IMR-90 (cell line): ENCODE measurements around the gene KIAA0513. TPM values are rescaled to one million over a fixed set of nuclear protein-coding genes. Genes with fewer than 3 reads are reported as not detected.

ENCODE experiments used
- ATAC-seq: fragments of 200-7000 bp; cut with Tn5 transposase; 2 replicates; pipeline ENCODE4 v1.9.1; 2020; ENCODE audit warnings: low read depth, mild to moderate bottlenecking, moderate library complexity
- BruUV-seq: library from RNA; stranded (reverse); fragments of 400-500 nt; replicated peaks from 2 replicates; lab custom pipeline; 2021; lab: Mats Ljungman, UMichigan
- CTCF ChIA-PET: fragments of 300-600 bp; formaldehyde crosslinking; extraction: SDS; loops from one replicate; lab custom pipeline; 2021; ENCODE audit warnings: antibody characterized with exemption; lab: Yijun Ruan, JAX
- POLR2A ChIA-PET: fragments of 300-600 bp; sonication (Branson Sonifier 250); formaldehyde crosslinking; loops from one replicate; lab custom pipeline; 2022; ENCODE audit warnings: antibody characterized with exemption; ENCODE audit not compliant: unreplicated experiment; lab: Charles Lee
- DNase-seq: peaks from one replicate; pipeline ENCODE4 v3.0.0; 2013
- H2AFZ ChIP-seq: replicated peaks from 2 replicates; pipeline ENCODE3; 2013; ENCODE audit warnings: low read length, mild to moderate bottlenecking; ENCODE audit not compliant: poor library complexity
- H2AK5ac ChIP-seq: 2 replicates; pipeline ENCODE4 v1.6.1; 2013; ENCODE audit warnings: low read depth, low read length, inconsistent platforms
- H2AK9ac ChIP-seq: replicated peaks from 2 replicates; pipeline ENCODE3; 2013; ENCODE audit warnings: mild to moderate bottlenecking, low read depth, low read length, moderate library complexity; ENCODE audit not compliant: poor library complexity
- H2BK120ac ChIP-seq: 2 replicates; pipeline ENCODE4 v1.6.1; 2013; ENCODE audit warnings: low read depth, low read length, inconsistent platforms
- H2BK15ac ChIP-seq: 3 replicates; pipeline ENCODE4 v1.6.1; 2013; ENCODE audit warnings: low read depth, low read length, inconsistent platforms
- H2BK20ac ChIP-seq: 2 replicates; pipeline ENCODE4 v1.6.1; 2013; ENCODE audit warnings: low read depth, mild to moderate bottlenecking, inconsistent platforms, low read length, moderate library complexity
- H2BK5ac ChIP-seq: 2 replicates; pipeline ENCODE4 v1.6.1; 2013; ENCODE audit warnings: mild to moderate bottlenecking, low read depth, low read length, inconsistent platforms; ENCODE audit not compliant: poor library complexity, severe bottlenecking
- H3K14ac ChIP-seq: replicated peaks from 2 replicates; pipeline ENCODE4 v1.6.1; 2013; ENCODE audit warnings: low read depth, low read length, inconsistent platforms
- H3K18ac ChIP-seq: 2 replicates; pipeline ENCODE4 v1.6.1; 2013; ENCODE audit warnings: low read depth, low read length, control low read depth
- H3K23ac ChIP-seq: 2 replicates; pipeline ENCODE4 v1.6.1; 2013; ENCODE audit warnings: low read depth, low read length, inconsistent platforms
- H3K27ac ChIP-seq: 2 replicates; pipeline ENCODE4 v1.5.1; 2013; ENCODE audit warnings: mild to moderate bottlenecking, control low read depth, low read length; ENCODE audit not compliant: insufficient read depth
- H3K27me3 ChIP-seq: 2 replicates; pipeline ENCODE4 v1.6.1; 2013; ENCODE audit warnings: low read length; ENCODE audit not compliant: control insufficient read depth, insufficient read depth
- H3K36me3 ChIP-seq: 2 replicates; pipeline ENCODE4 v1.6.1; 2013; ENCODE audit warnings: low read length, mixed read lengths; ENCODE audit not compliant: control insufficient read depth, insufficient read depth
- H3K4ac ChIP-seq: 2 replicates; pipeline ENCODE4 v1.6.1; 2013; ENCODE audit warnings: low read depth, low read length, inconsistent platforms
- H3K4me1 ChIP-seq: 2 replicates; pipeline ENCODE4 v1.6.1; 2013; ENCODE audit warnings: low read length, mixed read lengths; ENCODE audit not compliant: control insufficient read depth, insufficient read depth
- H3K4me2 ChIP-seq: 2 replicates; pipeline ENCODE4 v1.6.1; 2013; ENCODE audit warnings: low read depth, mild to moderate bottlenecking, control low read depth, low read length, moderate library complexity
- H3K4me3 ChIP-seq: 2 replicates; pipeline ENCODE4 v1.5.1; 2013; ENCODE audit warnings: low read depth, mild to moderate bottlenecking, control low read depth, low read length, moderate library complexity; ENCODE audit not compliant: insufficient read depth
- H3K56ac ChIP-seq: 2 replicates; pipeline ENCODE4 v1.6.1; 2013; ENCODE audit warnings: low read length, inconsistent platforms; ENCODE audit not compliant: insufficient read depth; ENCODE audit errors: extremely low read depth
- H3K79me1 ChIP-seq, 2 experiments: 2 replicates each; pipeline ENCODE4 v1.6.1; 2013; ENCODE audit warnings: low read length in 2 of 2, inconsistent platforms in 1 of 2, low read depth in 1 of 2
- H3K9ac ChIP-seq: 2 replicates; pipeline ENCODE4 v1.6.1; 2013; ENCODE audit warnings: low read depth, low read length, control low read depth
- H3K9me1 ChIP-seq: 2 replicates; pipeline ENCODE4 v1.6.1; 2013; ENCODE audit warnings: low read length, inconsistent platforms; ENCODE audit not compliant: insufficient read depth
- H3K9me3 ChIP-seq: 2 replicates; pipeline ENCODE4 v1.6.1; 2013; ENCODE audit warnings: low read length; ENCODE audit not compliant: control insufficient read depth, insufficient read depth
- H4K20me1 ChIP-seq: 2 replicates; pipeline ENCODE4 v1.6.1; 2013; ENCODE audit warnings: low read length, inconsistent platforms; ENCODE audit not compliant: insufficient read depth
- H4K5ac ChIP-seq: 2 replicates; pipeline ENCODE4 v1.6.1; 2013; ENCODE audit warnings: mild to moderate bottlenecking, low read depth, low read length, control low read depth
- H4K8ac ChIP-seq, 2 experiments: 2 replicates each; pipeline ENCODE4 v1.6.1; 2013; ENCODE audit warnings: low read depth in 2 of 2, low read length in 2 of 2, control low read depth in 1 of 2, inconsistent platforms in 1 of 2
- H4K91ac ChIP-seq: 2 replicates; pipeline ENCODE4 v1.6.1; 2013; ENCODE audit warnings: low read depth, low read length, inconsistent platforms; ENCODE audit not compliant: insufficient read depth
- BHLHE40 ChIP-seq: fragments of 150-350 bp; IDR thresholded peaks from 2 replicates; pipeline ENCODE4 v1.6.1; 2016; ENCODE audit warnings: mild to moderate bottlenecking, low read depth, low read length
- CEBPB ChIP-seq: IDR thresholded peaks from 2 replicates; pipeline ENCODE4 v1.6.1; 2012; ENCODE audit warnings: low read depth, low read length, improper control_type of control experiment
- CHD1 ChIP-seq: IDR thresholded peaks from 2 replicates; pipeline ENCODE4 v1.6.1; 2012; ENCODE audit warnings: low read depth, low read length, improper control_type of control experiment
- FOS ChIP-seq: fragments of 150-350 bp; IDR thresholded peaks from 2 replicates; pipeline ENCODE4 v1.6.1; 2016; ENCODE audit warnings: low read depth, low read length
- MAFK ChIP-seq: IDR thresholded peaks from 2 replicates; pipeline ENCODE4 v1.6.1; 2012; ENCODE audit warnings: low read depth, low read length, improper control_type of control experiment
- MAZ ChIP-seq: IDR thresholded peaks from 2 replicates; pipeline ENCODE4 v1.6.1; 2012; ENCODE audit warnings: low read depth, mild to moderate bottlenecking, low read length, improper control_type of control experiment, moderate library complexity, borderline replicate concordance
- MXI1 ChIP-seq: IDR thresholded peaks from 2 replicates; pipeline ENCODE4 v1.6.1; 2012; ENCODE audit warnings: low read depth, mild to moderate bottlenecking, low read length, moderate library complexity, borderline replicate concordance
- NFE2L2 ChIP-seq: fragments of 150-350 bp; IDR thresholded peaks from 2 replicates; pipeline ENCODE4 v1.6.1; 2016; ENCODE audit warnings: low read depth, mild to moderate bottlenecking, low read length
- POLR2A ChIP-seq: IDR thresholded peaks from 2 replicates; pipeline ENCODE4 v1.6.1; 2012; ENCODE audit warnings: mild to moderate bottlenecking, low read depth, low read length
- RAD21 ChIP-seq: IDR thresholded peaks from 2 replicates; pipeline ENCODE4 v1.6.1; 2012; ENCODE audit warnings: low read length, improper control_type of control experiment
- RCOR1 ChIP-seq: IDR thresholded peaks from 2 replicates; pipeline ENCODE4 v1.6.1; 2012; ENCODE audit warnings: mild to moderate bottlenecking, low read length, improper control_type of control experiment; ENCODE audit not compliant: insufficient replicate concordance
- RFX5 ChIP-seq: IDR thresholded peaks from 2 replicates; pipeline ENCODE4 v1.8.0; 2012; ENCODE audit warnings: low read depth, mild to moderate bottlenecking, low read length, moderate library complexity
- SMC3 ChIP-seq: fragments of 150-350 bp; IDR thresholded peaks from 2 replicates; pipeline ENCODE4 v1.6.1; 2016; ENCODE audit warnings: low read depth, mild to moderate bottlenecking, antibody characterized with exemption, low read length, moderate library complexity
- WGBS, 2 experiments: methylation state at CpG; one replicate each; pipeline versions ENCODE4 v1.1.5 to v1.1.7; 2013; ENCODE audit warnings: missing lambda C conversion rate in 2 of 2; ENCODE audit not compliant: insufficient read length in 1 of 2; ENCODE audit errors: extremely low coverage in 2 of 2; 5-methylcytosine and 5-hydroxymethylcytosine counted together
- dilution Hi-C: fragments of 300-500 bp; cut with HindIII; formaldehyde crosslinking; loops from one replicate; pipeline ENCODE4 v1.14.3; 2018; ENCODE audit warnings: low sequenced_read_pairs; ENCODE audit not compliant: unreplicated experiment
- in situ Hi-C: fragments of 300-500 bp; cut with MboI; formaldehyde crosslinking; loops from 3 replicates; pipeline ENCODE4 v1.14.3; 2019; ENCODE audit warnings: low sequenced_read_pairs, inconsistent platforms, mixed read lengths
- intact Hi-C: fragments of 100-400 bp; cut with micrococcal nuclease; formaldehyde crosslinking; loops from 2 replicates; pipeline ENCODE4 v1.10.0; 2022
- polyA plus RNA-seq, 3 experiments: library from polyadenylated mRNA; depleted of rRNA; stranded (reverse); fragments of >200 nt; gene quantifications; 2 replicates each; pipeline ENCODE4 v1.2.3, GENCODE V29; 2012; ENCODE audit warnings: low replicate concordance in 1 of 3
- total RNA-seq: library from RNA; depleted of rRNA; stranded (reverse); fragments of >200 nt; gene quantifications from 2 replicates; pipeline ENCODE4 v1.2.3, GENCODE V29; 2012
- TF ChIP-seq, protein P1 (sequence below): fragments of 150-350 bp; IDR thresholded peaks from 2 replicates; pipeline ENCODE4 v1.6.1; 2016; ENCODE audit warnings: low read depth, mild to moderate bottlenecking, low read length, moderate library complexity, borderline replicate concordance
- TF ChIP-seq, protein P2 (sequence below): conservative IDR thresholded peaks from 2 replicates; pipeline ENCODE4 v1.5.1; 2012; ENCODE audit warnings: mild to moderate bottlenecking, low read depth, low read length, improper control_type of control experiment
- TF ChIP-seq, protein P3 (sequence below): fragments of 150-350 bp; IDR thresholded peaks from 2 replicates; pipeline ENCODE4 v1.6.1; 2017; ENCODE audit warnings: mild to moderate bottlenecking, antibody characterized with exemption, low read length, low read depth

Gene KIAA0513
- total and polyA plus RNA-seq, 2 of the 4 experiments (the other 2 are of a cell fraction): 9.5 TPM

DNA sequence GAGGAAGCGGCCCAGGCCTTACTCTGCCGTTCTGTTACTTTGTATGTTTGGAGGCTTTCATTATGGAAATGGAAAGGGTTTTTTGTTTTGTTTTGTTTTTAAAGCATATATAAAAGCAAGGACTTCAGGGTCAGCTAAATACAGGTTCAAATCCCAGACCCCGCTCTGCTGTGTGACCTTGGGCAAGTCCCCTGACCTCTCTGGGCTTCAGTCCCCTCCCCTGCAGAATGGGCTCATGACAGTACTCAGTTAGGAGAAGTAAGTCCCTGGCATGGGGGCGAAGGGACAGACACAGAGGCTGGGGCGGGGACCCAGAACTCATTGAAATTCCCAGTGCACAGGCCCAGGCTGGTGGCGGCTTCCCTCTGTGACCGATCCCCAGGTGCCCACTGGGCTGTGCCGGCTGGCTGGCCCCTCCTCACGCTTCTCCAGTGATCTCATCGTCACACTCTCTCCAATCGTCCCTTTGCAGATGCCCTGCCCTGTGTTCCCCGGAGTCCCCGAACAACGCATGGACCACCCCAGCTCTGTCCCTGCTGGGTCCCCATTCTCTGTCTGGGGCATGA, 85.7 kb downstream of the KIAA0513 start:
- in situ Hi-C loops (loop anchor here (10.0 kb wide), 1 partner anchor 502 kb away; the partner anchor contains the start of gene GSE1), intact Hi-C loops (no loop called here)
- no TSS peak for BruUV-seq

More for the DNA sequence above, 85.7 kb downstream of the KIAA0513 start:
- no peak for ATAC-seq
- Histone ChIP-seq H3K9ac (no peak overlapping the region), H3K23ac (no peak overlapping the region), H3K18ac (no peak overlapping the region), H2AK9ac (no peak overlapping the region), H4K91ac (no peak overlapping the region), H4K20me1 (peaks cover 5% of the 10 kb centered on the region), H3K9me1 (no peaks in the 10 kb centered on the region), H2AK5ac (peak overlapping the region; percentile 47; the same call in 1 of the 2 replicates), H4K8ac (no peak overlapping the region), H3K4ac (no peak overlapping the region), H4K5ac (no peak overlapping the region), H3K27ac (no peak overlapping the region), H2BK120ac (no peak overlapping the region), H3K14ac (no peak overlapping the region), H3K4me3 (no peak overlapping the region), H2BK15ac (no peak overlapping the region), H3K27me3 (no peaks in the 10 kb centered on the region), H3K4me1 (no peaks in the 10 kb centered on the region; the same call in 1 of the 2 replicates), H3K79me1 (no peaks in the 10 kb centered on the region), H2AFZ (no peak overlapping the region), H2BK20ac (no peak overlapping the region), H3K4me2 (no peak overlapping the region), H2BK5ac (no peak overlapping the region), H3K56ac (no peak overlapping the region), H3K9me3 (no peaks in the 10 kb centered on the region), H3K36me3 (no peaks in the 10 kb centered on the region)
- ChIA-PET CTCF (interaction anchor here (0.9 to 1.0 kb wide), 2 partner anchors 61 to 174 kb away, joined by 3 to 4 read pairs; no protein-coding TSS in a partner anchor), POLR2A (no interaction called here)
- TF ChIP-seq NFE2L2 (no peak), MXI1 (no peak), SMC3 (no peak), MAZ (no peak), RFX5 (no peak), FOS (no peak), MAFK (no peak), CEBPB (no peak), BHLHE40 (no peak), POLR2A (no peak), RCOR1 (no peak), RAD21 (no peak), CHD1 (no peak)
- TF ChIP-seq, protein P1, sequence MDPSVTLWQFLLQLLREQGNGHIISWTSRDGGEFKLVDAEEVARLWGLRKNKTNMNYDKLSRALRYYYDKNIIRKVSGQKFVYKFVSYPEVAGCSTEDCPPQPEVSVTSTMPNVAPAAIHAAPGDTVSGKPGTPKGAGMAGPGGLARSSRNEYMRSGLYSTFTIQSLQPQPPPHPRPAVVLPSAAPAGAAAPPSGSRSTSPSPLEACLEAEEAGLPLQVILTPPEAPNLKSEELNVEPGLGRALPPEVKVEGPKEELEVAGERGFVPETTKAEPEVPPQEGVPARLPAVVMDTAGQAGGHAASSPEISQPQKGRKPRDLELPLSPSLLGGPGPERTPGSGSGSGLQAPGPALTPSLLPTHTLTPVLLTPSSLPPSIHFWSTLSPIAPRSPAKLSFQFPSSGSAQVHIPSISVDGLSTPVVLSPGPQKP: no peak
- TF ChIP-seq, protein P2, sequence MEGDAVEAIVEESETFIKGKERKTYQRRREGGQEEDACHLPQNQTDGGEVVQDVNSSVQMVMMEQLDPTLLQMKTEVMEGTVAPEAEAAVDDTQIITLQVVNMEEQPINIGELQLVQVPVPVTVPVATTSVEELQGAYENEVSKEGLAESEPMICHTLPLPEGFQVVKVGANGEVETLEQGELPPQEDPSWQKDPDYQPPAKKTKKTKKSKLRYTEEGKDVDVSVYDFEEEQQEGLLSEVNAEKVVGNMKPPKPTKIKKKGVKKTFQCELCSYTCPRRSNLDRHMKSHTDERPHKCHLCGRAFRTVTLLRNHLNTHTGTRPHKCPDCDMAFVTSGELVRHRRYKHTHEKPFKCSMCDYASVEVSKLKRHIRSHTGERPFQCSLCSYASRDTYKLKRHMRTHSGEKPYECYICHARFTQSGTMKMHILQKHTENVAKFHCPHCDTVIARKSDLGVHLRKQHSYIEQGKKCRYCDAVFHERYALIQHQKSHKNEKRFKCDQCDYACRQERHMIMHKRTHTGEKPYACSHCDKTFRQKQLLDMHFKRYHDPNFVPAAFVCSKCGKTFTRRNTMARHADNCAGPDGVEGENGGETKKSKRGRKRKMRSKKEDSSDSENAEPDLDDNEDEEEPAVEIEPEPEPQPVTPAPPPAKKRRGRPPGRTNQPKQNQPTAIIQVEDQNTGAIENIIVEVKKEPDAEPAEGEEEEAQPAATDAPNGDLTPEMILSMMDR: no peak
- TF ChIP-seq, protein P3, sequence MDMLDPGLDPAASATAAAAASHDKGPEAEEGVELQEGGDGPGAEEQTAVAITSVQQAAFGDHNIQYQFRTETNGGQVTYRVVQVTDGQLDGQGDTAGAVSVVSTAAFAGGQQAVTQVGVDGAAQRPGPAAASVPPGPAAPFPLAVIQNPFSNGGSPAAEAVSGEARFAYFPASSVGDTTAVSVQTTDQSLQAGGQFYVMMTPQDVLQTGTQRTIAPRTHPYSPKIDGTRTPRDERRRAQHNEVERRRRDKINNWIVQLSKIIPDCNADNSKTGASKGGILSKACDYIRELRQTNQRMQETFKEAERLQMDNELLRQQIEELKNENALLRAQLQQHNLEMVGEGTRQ: no peak
- dilution Hi-C loops: no loop called here
- 93% methylated on average over 6 of the region's 14 CpGs; no CpG with 5 or more reads in 1 of the 2 experiments for WGBS, 2 experiments
- DNase-seq: no peak
